H1 (cell line): ENCODE data around the gene CEBPE. TPM values are rescaled to one million over a fixed set of nuclear protein-coding genes. Genes with fewer than 3 reads are reported as not detected.

Experiments
- CTCF ChIA-PET: fragments of 300-600 bp; sonication (Branson Sonifier 250); formaldehyde crosslinking; loops from one replicate; lab custom pipeline; 2021; ENCODE audit not compliant: partially characterized antibody; lab: Charles Lee
- POLR2A ChIA-PET: fragments of 300-600 bp; sonication (Branson Sonifier 250); formaldehyde crosslinking; loops from one replicate; lab custom pipeline; 2021; ENCODE audit warnings: inconsistent platforms; ENCODE audit not compliant: partially characterized antibody; lab: Charles Lee
- DNase-seq, 2 experiments: peaks; one replicate each; pipeline versions ENCODE4 v3.0.0 to v3.0.0-alpha.2; 2010 to 2022; ENCODE audit warnings: low spot score in 2 of 2, low read depth in 1 of 2, mixed read lengths in 1 of 2
- FAIRE-seq: peaks from 2 replicates; lab custom pipeline; 2011; peaks lifted over from hg19 to GRCh38; lab: Jason Lieb, UNC
- H2AFZ ChIP-seq: 2 replicates; pipeline ENCODE4 v1.8.1; 2012; ENCODE audit warnings: low read length, inconsistent platforms
- H2AK5ac ChIP-seq: 2 replicates; pipeline ENCODE4 v1.6.1; 2013; ENCODE audit warnings: low read depth, low read length
- H2BK120ac ChIP-seq: replicated peaks from 2 replicates; pipeline ENCODE3; 2013; ENCODE audit warnings: low read depth, low read length, inconsistent platforms
- H2BK12ac ChIP-seq: 2 replicates; pipeline ENCODE4 v1.6.1; 2013; ENCODE audit warnings: low read depth, low read length
- H2BK15ac ChIP-seq: 2 replicates; pipeline ENCODE4 v1.6.1; 2013; ENCODE audit warnings: low read length
- H2BK20ac ChIP-seq: 2 replicates; pipeline ENCODE4 v1.6.1; 2013; ENCODE audit warnings: low read length
- H2BK5ac ChIP-seq: 2 replicates; pipeline ENCODE4 v1.6.1; 2013; ENCODE audit warnings: low read depth, low read length
- H3K14ac ChIP-seq: 2 replicates; pipeline ENCODE4 v1.6.1; 2013; ENCODE audit warnings: inconsistent platforms; ENCODE audit not compliant: insufficient read length
- H3K18ac ChIP-seq: 2 replicates; pipeline ENCODE4 v1.6.1; 2013; ENCODE audit warnings: low read length; ENCODE audit errors: extremely low read depth
- H3K23ac ChIP-seq: 2 replicates; pipeline ENCODE4 v1.6.1; 2013; ENCODE audit warnings: inconsistent platforms; ENCODE audit not compliant: insufficient read length
- H3K23me2 ChIP-seq: 2 replicates; pipeline ENCODE4 v1.6.1; 2013; ENCODE audit warnings: low read depth, low read length
- H3K27ac ChIP-seq: 2 replicates; pipeline ENCODE4 v1.6.1; 2011; ENCODE audit warnings: low read depth, low read length, inconsistent platforms
- H3K27me3 ChIP-seq, 4 experiments: replicated peaks in 1 of 4; 1 replicate in 1 of 4; 2 replicates in 3 of 4; pipeline versions ENCODE4 v1.6.1 to v1.8.1; 2011 to 2013; ENCODE audit warnings: low read length in 3 of 4, mild to moderate bottlenecking in 3 of 4, inconsistent platforms in 2 of 4, mixed read lengths in 2 of 4, moderate library complexity in 1 of 4; ENCODE audit not compliant: control insufficient read depth in 3 of 4, insufficient read depth in 3 of 4; ENCODE audit errors: extremely low read depth in 1 of 4
- H3K36me3 ChIP-seq, 4 experiments: 2 replicates each; pipeline versions ENCODE4 v1.6.1 to v1.8.1; 2011 to 2013; ENCODE audit warnings: mild to moderate bottlenecking in 4 of 4, low read length in 3 of 4, moderate library complexity in 2 of 4, control low read depth in 1 of 4, inconsistent platforms in 1 of 4; ENCODE audit not compliant: insufficient read depth in 4 of 4, control insufficient read depth in 2 of 4
- H3K4ac ChIP-seq: replicated peaks from 2 replicates; pipeline ENCODE3; 2013; ENCODE audit warnings: low read length, low read depth, mixed read lengths, inconsistent platforms; ENCODE audit not compliant: insufficient read length
- H3K4me1 ChIP-seq, 4 experiments: replicated peaks in 1 of 4; 1 replicate in 1 of 4; 2 replicates in 3 of 4; pipeline versions ENCODE4 v1.6.1 to v1.8.1; 2011 to 2013; ENCODE audit warnings: low read length in 3 of 4, inconsistent platforms in 2 of 4, mixed read lengths in 1 of 4; ENCODE audit not compliant: insufficient read depth in 4 of 4, control insufficient read depth in 3 of 4
- H3K4me2 ChIP-seq, 2 experiments: 2 replicates each; pipeline versions ENCODE4 v1.6.1 to v1.8.1; 2011 to 2013; ENCODE audit warnings: low read depth in 2 of 2, low read length in 2 of 2, control low read depth in 1 of 2, inconsistent platforms in 1 of 2, mild to moderate bottlenecking in 1 of 2; ENCODE audit not compliant: insufficient read depth in 1 of 2
- H3K4me3 ChIP-seq, 4 experiments: fragments of 200-600, 300-600 bp in 1 of 4; sonication (generic), shearing (Covaris generic), sonication (Bioruptor Twin) in 1 of 4; 2 replicates each; pipeline versions ENCODE4 v1.5.1 to v1.8.1; 2011 to 2016; ENCODE audit warnings: low read length in 4 of 4, low read depth in 3 of 4, control low read depth in 2 of 4, inconsistent platforms in 2 of 4, mild to moderate bottlenecking in 2 of 4, mixed read lengths in 1 of 4, moderate library complexity in 1 of 4; ENCODE audit not compliant: insufficient read depth in 2 of 4; ENCODE audit errors: extremely low read depth in 1 of 4
- H3K56ac ChIP-seq: replicated peaks from 2 replicates; pipeline ENCODE3; 2013; ENCODE audit warnings: low read depth, mild to moderate bottlenecking, mixed read lengths, low read length, inconsistent platforms; ENCODE audit not compliant: insufficient read length
- H3K79me1 ChIP-seq: 2 replicates; pipeline ENCODE4 v1.6.1; 2013; ENCODE audit warnings: low read depth, low read length, control low read depth
- H3K79me2 ChIP-seq, 2 experiments: 2 replicates each; pipeline versions ENCODE4 v1.6.1 to v1.8.1; 2012 to 2013; ENCODE audit warnings: low read length in 2 of 2, mild to moderate bottlenecking in 2 of 2, inconsistent platforms in 1 of 2; ENCODE audit not compliant: insufficient read depth in 2 of 2, control insufficient read depth in 1 of 2
- H3K9ac ChIP-seq, 4 experiments: replicated peaks in 1 of 4; 1 replicate in 1 of 4; 2 replicates in 3 of 4; pipeline versions ENCODE4 v1.6.1 to v1.8.1; 2011 to 2013; ENCODE audit warnings: low read depth in 3 of 4, low read length in 3 of 4, control low read depth in 2 of 4, mild to moderate bottlenecking in 2 of 4, moderate library complexity in 2 of 4, inconsistent platforms in 1 of 4; ENCODE audit errors: extremely low read depth in 1 of 4
- H3K9me3 ChIP-seq, 2 experiments: 2 replicates each; pipeline versions ENCODE4 v1.6.1 to v1.8.1; 2012 to 2013; ENCODE audit warnings: mild to moderate bottlenecking in 2 of 2, moderate library complexity in 2 of 2, control low read depth in 1 of 2, inconsistent platforms in 1 of 2, low read depth in 1 of 2, low read length in 1 of 2, mixed read lengths in 1 of 2; ENCODE audit not compliant: insufficient read depth in 2 of 2
- H4K20me1 ChIP-seq, 2 experiments: replicated peaks in 1 of 2; 2 replicates each; pipeline versions ENCODE3 to v1.8.1; 2011 to 2013; ENCODE audit warnings: inconsistent platforms in 2 of 2, low read length in 2 of 2, mild to moderate bottlenecking in 1 of 2; ENCODE audit not compliant: insufficient read depth in 2 of 2, control insufficient read depth in 1 of 2
- H4K5ac ChIP-seq: 2 replicates; pipeline ENCODE4 v1.6.1; 2013; ENCODE audit warnings: low read length, low read depth, mixed read lengths, inconsistent platforms; ENCODE audit not compliant: insufficient read length
- H4K8ac ChIP-seq: 2 replicates; pipeline ENCODE4 v1.8.0; 2013; ENCODE audit warnings: mild to moderate bottlenecking, moderate library complexity, low read length, inconsistent platforms; ENCODE audit not compliant: insufficient read depth; ENCODE audit errors: extremely low read depth
- H4K91ac ChIP-seq: replicated peaks from 2 replicates; pipeline ENCODE3; 2013; ENCODE audit warnings: low read length, mixed read lengths, inconsistent platforms; ENCODE audit not compliant: insufficient read length
- CHD1 ChIP-seq: IDR thresholded peaks from 2 replicates; pipeline ENCODE4 v1.6.1; 2012; ENCODE audit warnings: low read depth, low read length, improper control_type of control experiment
- CTBP2 ChIP-seq: IDR thresholded peaks from 2 replicates; pipeline ENCODE4 v1.7.0; 2011; ENCODE audit warnings: borderline replicate concordance, mild to moderate bottlenecking, moderate library complexity, mixed read lengths, low read length; ENCODE audit not compliant: insufficient read depth, insufficient read length
- KDM5A ChIP-seq: fragments of 200-600 bp; IDR thresholded peaks from 2 replicates; pipeline ENCODE4 v1.7.1; 2012; ENCODE audit warnings: mild to moderate bottlenecking, low read length, inconsistent platforms, mixed read lengths
- PHF8 ChIP-seq: fragments of 200-600 bp; sonication (generic); conservative IDR thresholded peaks from 2 replicates; pipeline ENCODE4 v1.7.1; 2012; ENCODE audit warnings: low read depth, mild to moderate bottlenecking, inconsistent platforms, low read length, moderate library complexity
- RFX5 ChIP-seq: IDR thresholded peaks from 2 replicates; pipeline ENCODE4 v1.6.1; 2011; ENCODE audit warnings: low read depth, low read length, improper control_type of control experiment, borderline replicate concordance
- RXRA ChIP-seq: IDR thresholded peaks from 2 replicates; pipeline ENCODE4 v1.6.1; 2011; ENCODE audit warnings: low read depth, mild to moderate bottlenecking, low read length, moderate library complexity; ENCODE audit not compliant: insufficient read depth
- TCF12 ChIP-seq: IDR thresholded peaks from 2 replicates; pipeline ENCODE4 v1.6.1; 2011; ENCODE audit warnings: low read depth, mild to moderate bottlenecking, low read length
- YY1 ChIP-seq: IDR thresholded peaks from 2 replicates; pipeline ENCODE4 v1.6.1; 2011; ENCODE audit warnings: low read depth, mild to moderate bottlenecking, low read length
- WGBS, 2 experiments: shearing (Covaris generic) in 1 of 2; methylation state at CpG; one replicate each; pipeline versions ENCODE4 v1.1.6 to v1.1.7; 2013 to 2015; ENCODE audit warnings: low lambda C conversion rate in 2 of 2, mixed read lengths in 2 of 2, inconsistent platforms in 1 of 2, low coverage in 1 of 2, missing lambda C conversion rate in 1 of 2; ENCODE audit not compliant: insufficient replicate concordance in 2 of 2, insufficient coverage in 1 of 2, insufficient read length in 1 of 2; ENCODE audit errors: extremely low coverage in 1 of 2, missing lambda C conversion rate in 1 of 2; 5-methylcytosine and 5-hydroxymethylcytosine counted together
- polyA plus RNA-seq, 7 experiments: library from polyadenylated mRNA; depleted of rRNA in 3 of 7; stranded (reverse) in 5 of 7; unstranded in 2 of 7; fragments of >200 nt in 5 of 7; fragments of 200-250 nt in 2 of 7; gene quantifications; 1 replicate in 5 of 7; 2 replicates in 1 of 7; 4 replicates in 1 of 7; pipeline versions ENCODE4 v1.2.1 to v1.2.3, GENCODE V29; 2011 to 2013; ENCODE audit warnings: missing spikeins in 2 of 7, mixed read lengths in 2 of 7
- total RNA-seq: library from RNA; stranded (reverse); fragmentation: NEBNext Ultra II Directional; extraction: Animal tissue kit (Norgen Biotek cat#: 25700); gene quantifications from 2 replicates; pipeline ENCODE4 v1.2.1, GENCODE V29; 2021
- TF ChIP-seq, protein P1 (sequence below): IDR thresholded peaks from 2 replicates; pipeline ENCODE4 v1.6.1; 2011; ENCODE audit warnings: low read depth, mild to moderate bottlenecking, low read length; ENCODE audit not compliant: insufficient read depth
- TF ChIP-seq, protein P2 (sequence below): IDR thresholded peaks from 2 replicates; pipeline ENCODE4 v1.6.1; 2012; ENCODE audit warnings: inconsistent platforms

Gene CEBPE
- total and polyA plus RNA-seq, 2 of the 8 experiments (the other 6 are each of a cell fraction or from before 2014, with no cell fraction given): 0.05 TPM; not detected in 1

DNA sequence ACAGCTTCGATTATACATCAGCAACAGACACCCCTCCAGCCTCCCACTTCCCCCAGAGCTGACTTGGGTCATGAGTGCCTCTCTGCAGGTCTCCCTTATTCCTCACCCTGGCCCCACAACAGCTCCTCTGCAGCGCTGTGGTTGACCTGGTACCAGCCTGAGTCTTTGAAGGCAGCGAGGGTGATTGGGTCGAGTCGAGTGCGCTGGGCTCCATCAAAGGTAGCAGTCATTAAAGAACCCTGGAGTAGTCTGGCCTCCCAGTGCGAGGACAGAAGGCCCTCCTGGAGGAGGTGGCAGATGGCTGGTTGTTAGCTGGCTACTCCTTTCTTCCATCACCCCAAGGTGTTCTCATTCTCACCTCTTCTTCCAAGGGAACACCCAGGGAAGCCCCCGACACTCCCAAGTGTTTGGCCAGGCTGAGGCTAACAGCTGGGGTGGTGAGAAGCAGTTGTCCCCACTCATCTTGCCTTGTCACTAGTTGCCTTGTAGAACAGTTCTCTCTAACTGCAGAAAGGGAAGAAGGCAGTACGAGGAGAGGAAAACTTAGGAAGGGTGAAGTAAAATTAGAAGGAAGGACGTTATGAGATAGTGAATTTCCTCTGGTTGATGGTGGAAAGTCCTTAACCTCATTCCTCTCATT lies 16.9 kb downstream of the CEBPE start:
- H3K36me3 ChIP-seq: peaks cover 8 to 17% (median 10%) of the 10 kb centered on the region in 4 experiments; a peak in 7 of 8 replicates
- FAIRE-seq (no peak), DNase-seq (no peak)
- no peak overlapping the region for H3K4ac ChIP-seq
- WGBS, 2 experiments: 86 to 100% methylated on average over 1 to 10 of the region's 10 CpGs
- no peak overlapping the region for H2BK12ac ChIP-seq
- no peak overlapping the region for H3K27ac ChIP-seq
- H2AK5ac ChIP-seq: no peak overlapping the region
- no peak overlapping the region for H3K56ac ChIP-seq
- no peak overlapping the region for H4K8ac ChIP-seq
- H3K4me2 ChIP-seq: no peak overlapping the region
- no peak overlapping the region for H3K4me3 ChIP-seq
- no peak overlapping the region for H4K5ac ChIP-seq
- H3K4me1 ChIP-seq: peaks cover 6 to 15% (median 9%) of the 10 kb centered on the region in 4 experiments; a peak in 4 of 7 replicates
- no peak overlapping the region for H3K23ac ChIP-seq
- no peak overlapping the region for H2AFZ ChIP-seq
- no peak overlapping the region for H3K9ac ChIP-seq
- peaks cover 3 to 16% of the 10 kb centered on the region in 2 experiments; a peak in 2 of 4 replicates for H3K79me2 ChIP-seq
- no peaks in the 10 kb centered on the region for H3K23me2 ChIP-seq
- no peak overlapping the region for H2BK20ac ChIP-seq
- H2BK15ac ChIP-seq: no peak overlapping the region
- no peak overlapping the region for H4K91ac ChIP-seq
- ChIA-PET CTCF (interaction anchor here (0.7 to 4.4 kb wide), 6 partner anchors 11 to 275 kb away, joined by 3 to 33 read pairs (median 5); partner anchors contain the start of gene CMTM5), POLR2A (interaction anchor here (0.6 to 1.6 kb wide), 8 partner anchors 8 to 46 kb away, joined by 3 to 5 read pairs (median 3); partner anchors contain the start of gene ACIN1)
- no peak overlapping the region for H2BK120ac ChIP-seq
- H3K14ac ChIP-seq: no peak overlapping the region
- H3K9me3 ChIP-seq: no peaks in the 10 kb centered on the region
- no peak overlapping the region for H2BK5ac ChIP-seq
- H3K18ac ChIP-seq: no peak overlapping the region
- H4K20me1 ChIP-seq: peaks cover 0 to 5% of the 10 kb centered on the region in 2 experiments
- H3K27me3 ChIP-seq: no peaks in the 10 kb centered on the region; a peak in 2 of 7 replicates
- H3K79me1 ChIP-seq: peaks cover 8% of the 10 kb centered on the region
- TF ChIP-seq RXRA (no peak), RFX5 (no peak), CTBP2 (no peak), KDM5A (no peak), YY1 (no peak), TCF12 (no peak), PHF8 (no peak), CHD1 (no peak)
- TF ChIP-seq, protein P1, sequence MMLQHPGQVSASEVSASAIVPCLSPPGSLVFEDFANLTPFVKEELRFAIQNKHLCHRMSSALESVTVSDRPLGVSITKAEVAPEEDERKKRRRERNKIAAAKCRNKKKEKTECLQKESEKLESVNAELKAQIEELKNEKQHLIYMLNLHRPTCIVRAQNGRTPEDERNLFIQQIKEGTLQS: no peak
- TF ChIP-seq, protein P2, sequence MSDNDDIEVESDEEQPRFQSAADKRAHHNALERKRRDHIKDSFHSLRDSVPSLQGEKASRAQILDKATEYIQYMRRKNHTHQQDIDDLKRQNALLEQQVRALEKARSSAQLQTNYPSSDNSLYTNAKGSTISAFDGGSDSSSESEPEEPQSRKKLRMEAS: no peak
